B cell (primary cell): Measurements from ENCODE around the gene SMURF1. TPM values are rescaled to one million over a fixed set of nuclear protein-coding genes. Genes with fewer than 3 reads are reported as not detected.

Source experiments
- ATAC-seq: fragments of 200-7000 bp; cut with Tn5 transposase; one replicate; pipeline ENCODE4 v1.10.0; 2021; ENCODE audit warnings: low read depth, mild to moderate bottlenecking, moderate number of reproducible peaks, moderate library complexity
- CTCF ChIA-PET: fragments of 350-600 bp; sonication (Branson Sonifier 250); formaldehyde crosslinking; loops from one replicate; lab custom pipeline; 2021; ENCODE audit warnings: antibody characterized with exemption, inconsistent platforms; lab: Charles Lee
- POLR2A ChIA-PET: fragments of 350-600 bp; sonication (Branson Sonifier 250); formaldehyde crosslinking; loops from one replicate; lab custom pipeline; 2021; ENCODE audit warnings: antibody characterized with exemption; lab: Charles Lee
- DNase-seq: peaks from one replicate; pipeline ENCODE4 v3.0.0; 2013
- H2AFZ ChIP-seq: 2 replicates; pipeline ENCODE4 v1.6.1; 2012; ENCODE audit warnings: mild to moderate bottlenecking, low read depth, low read length; ENCODE audit not compliant: insufficient read depth, poor library complexity, severe bottlenecking
- H3K27ac ChIP-seq, 2 donors: 1 replicate in 1 of 2; 2 replicates in 1 of 2; pipeline ENCODE4 v1.5.1; 2012 to 2013; ENCODE audit warnings: low read length in 2 of 2, mild to moderate bottlenecking in 2 of 2, moderate library complexity in 1 of 2
- H3K27me3 ChIP-seq, 4 experiments: fragments of 200-600 bp in 1 of 4; sonication (generic) in 1 of 4; replicated peaks in 1 of 4; 1 replicate in 2 of 4; 2 replicates in 2 of 4; pipeline versions ENCODE4 v1.6.1 to v1.7.0; 2013 to 2016; ENCODE audit warnings: low read length in 3 of 4, mild to moderate bottlenecking in 2 of 4, mixed read lengths in 1 of 4, moderate library complexity in 1 of 4; ENCODE audit not compliant: insufficient read depth in 4 of 4, control insufficient read depth in 3 of 4; ENCODE audit errors: control extremely low read depth in 1 of 4
- H3K36me3 ChIP-seq, 2 experiments: replicated peaks in 1 of 2; 1 replicate in 1 of 2; 2 replicates in 1 of 2; pipeline versions ENCODE4 v1.6.1 to v1.7.1; 2013; ENCODE audit warnings: low read length in 1 of 2; ENCODE audit not compliant: insufficient read depth in 2 of 2, control insufficient read depth in 1 of 2; ENCODE audit errors: control extremely low read depth in 1 of 2, extremely low read depth in 1 of 2
- H3K4me1 ChIP-seq, 2 donors: fragments of 200-600 bp in 1 of 2; sonication (generic) in 1 of 2; 1 replicate in 1 of 2; 2 replicates in 1 of 2; pipeline versions ENCODE4 v1.5.1 to v1.6.1; 2013 to 2017; ENCODE audit warnings: low read length in 2 of 2; ENCODE audit not compliant: control insufficient read depth in 2 of 2, insufficient read depth in 2 of 2
- H3K4me2 ChIP-seq: replicated peaks from 2 replicates; pipeline ENCODE3; 2012; ENCODE audit warnings: mild to moderate bottlenecking, low read depth, low read length; ENCODE audit not compliant: poor library complexity, severe bottlenecking
- H3K4me3 ChIP-seq, 5 experiments: fragments of 200-600 bp in 1 of 5; sonication (generic) in 1 of 5; 1 replicate in 3 of 5; 2 replicates in 2 of 5; pipeline versions ENCODE4 v1.5.1 to v1.7.0; 2011 to 2016; ENCODE audit warnings: low read length in 4 of 5, mild to moderate bottlenecking in 4 of 5, low read depth in 2 of 5, control low read depth in 1 of 5, moderate library complexity in 1 of 5; ENCODE audit not compliant: insufficient read depth in 1 of 5; ENCODE audit errors: control extremely low read depth in 1 of 5, extremely low read depth in 1 of 5
- H3K79me2 ChIP-seq: fragments of 200-600 bp; sonication (generic); one replicate; pipeline ENCODE4 v1.6.0; 2016; ENCODE audit warnings: low read length; ENCODE audit not compliant: control insufficient read depth, insufficient read depth
- H3K9ac ChIP-seq: fragments of 200-600 bp; sonication (generic); 2 replicates; pipeline ENCODE4 v1.6.1; 2017; ENCODE audit warnings: mild to moderate bottlenecking, low read length, moderate library complexity
- H3K9me3 ChIP-seq, 3 donors: one replicate each; pipeline versions ENCODE4 v1.6.1 to v1.7.1; 2013; ENCODE audit warnings: low read length in 2 of 3; ENCODE audit not compliant: control insufficient read depth in 2 of 3, insufficient read depth in 1 of 3; ENCODE audit errors: control extremely low read depth in 1 of 3
- H4K20me1 ChIP-seq: 2 replicates; pipeline ENCODE4 v1.6.0; 2012; ENCODE audit warnings: mild to moderate bottlenecking, low read length; ENCODE audit not compliant: insufficient read depth, control insufficient read depth, poor library complexity, severe bottlenecking
- H3K27ac Mint-ChIP-seq: one replicate; pipeline ENCODE4 v1.8.0; 2021; ENCODE audit warnings: mixed read lengths
- H3K27me3 Mint-ChIP-seq: one replicate; pipeline ENCODE4 v1.8.0; 2021; ENCODE audit warnings: mixed read lengths
- H3K4me1 Mint-ChIP-seq: one replicate; pipeline ENCODE4 v1.8.0; 2021; ENCODE audit warnings: mixed read lengths
- H3K4me3 Mint-ChIP-seq: one replicate; pipeline ENCODE4 v1.8.0; 2021; ENCODE audit warnings: mixed read lengths
- H3K9me3 Mint-ChIP-seq: one replicate; pipeline ENCODE4 v1.8.0; 2022; ENCODE audit warnings: mixed read lengths; ENCODE audit not compliant: insufficient read depth
- CTCF ChIP-seq: fragments of 200-600 bp; IDR thresholded peaks from one replicate; pipeline ENCODE4 v1.8.0; 2022; ENCODE audit warnings: antibody characterized with exemption, mild to moderate bottlenecking
- EZH2 ChIP-seq: IDR thresholded peaks from 2 replicates; pipeline ENCODE4 v1.6.1; 2012; ENCODE audit warnings: borderline replicate concordance, low read depth, mild to moderate bottlenecking, moderate library complexity, low read length; ENCODE audit not compliant: insufficient read depth, poor library complexity, severe bottlenecking
- WGBS: methylation state at CpG from one replicate; pipeline ENCODE4 v1.1.5; 2013; ENCODE audit warnings: missing lambda C conversion rate; ENCODE audit not compliant: insufficient coverage; 5-methylcytosine and 5-hydroxymethylcytosine counted together
- intact Hi-C: fragments of 100-400 bp; cut with micrococcal nuclease; formaldehyde crosslinking; loops from one replicate; pipeline ENCODE4 v1.10.0; 2022
- polyA plus RNA-seq: library from polyadenylated mRNA; depleted of rRNA; stranded (reverse); fragments of >200 nt; gene quantifications from 2 replicates; pipeline ENCODE4 v1.2.3, GENCODE V29; 2012
- total RNA-seq, 2 donors: library from RNA; stranded (reverse); fragments of 120-200 nt in 1 of 2; gene quantifications; 1 replicate in 1 of 2; 2 replicates in 1 of 2; pipeline versions ENCODE4 v1.2.3 to v1.2.4, GENCODE V29; 2013 to 2022

The SMURF1 gene
- total and polyA plus RNA-seq, 2 donors (not counting 1 experiment from before 2014, with no cell fraction given) = 7.5 to 28.6 TPM

GRCh38 chr7:99061001-99061776, 82.7 kb downstream of the SMURF1 start:
- Histone ChIP-seq H3K27ac (no peak overlapping the region), H3K36me3 (peaks cover 3 to 10% of the 10 kb centered on the region in 2 experiments), H3K4me3 (no peak overlapping the region), H4K20me1 (peaks cover 3% of the 10 kb centered on the region), H3K9ac (no peak overlapping the region), H3K4me2 (no peak overlapping the region), H3K4me1 (no peaks in the 10 kb centered on the region), H2AFZ (no peak overlapping the region), H3K27me3 (no peaks in the 10 kb centered on the region), H3K9me3 (no peaks in the 10 kb centered on the region), H3K79me2 (no peaks in the 10 kb centered on the region)
- DNase-seq = no peak
- no peaks in the 10 kb centered on the region for H3K9me3 Mint-ChIP-seq
- no CpG with 5 or more reads among the region's 6 CpGs for WGBS
- H3K27me3 Mint-ChIP-seq = no peaks in the 10 kb centered on the region
- H3K27ac Mint-ChIP-seq = no peak overlapping the region
- ATAC-seq = no peak
- H3K4me1 Mint-ChIP-seq = peaks cover 10% of the 10 kb centered on the region
- POLR2A ChIA-PET = no interaction called here
- TF ChIP-seq CTCF = no peak
- no peak for TF ChIP-seq EZH2
- H3K4me3 Mint-ChIP-seq = no peak overlapping the region
- intact Hi-C loops = no loop called here
- CTCF ChIA-PET = interaction anchor here (0.7 kb wide), 1 partner anchor 261 kb away, joined by 3 read pairs; no protein-coding TSS in a partner anchor

GRCh38 chr7:99054781-99055180, 89.1 kb downstream of the SMURF1 start:
- POLR2A ChIA-PET = no interaction called here

More at GRCh38 chr7:99054781-99055180, 89.1 kb downstream of the SMURF1 start:
- CTCF ChIA-PET = interaction anchor here (0.6 kb wide), 1 partner anchor 31 kb away, joined by 3 read pairs; no protein-coding TSS in a partner anchor
- Mint-ChIP-seq H3K4me3 (no peak overlapping the region), H3K27me3 (no peaks in the 10 kb centered on the region), H3K9me3 (no peaks in the 10 kb centered on the region), H3K27ac (no peak overlapping the region), H3K4me1 (no peaks in the 10 kb centered on the region)
- Histone ChIP-seq H3K79me2 (no peaks in the 10 kb centered on the region), H3K27me3 (no peaks in the 10 kb centered on the region), H3K4me3 (no peak overlapping the region), H4K20me1 (no peaks in the 10 kb centered on the region), H3K9me3 (no peaks in the 10 kb centered on the region), H3K4me2 (no peak overlapping the region), H2AFZ (no peak overlapping the region), H3K4me1 (no peaks in the 10 kb centered on the region), H3K36me3 (peaks cover 10 to 51% of the 10 kb centered on the region in 2 experiments), H3K27ac (no peak overlapping the region), H3K9ac (no peak overlapping the region)
- no peak for DNase-seq
- intact Hi-C loops = no loop called here
- TF ChIP-seq CTCF (no peak), EZH2 (no peak)
- ATAC-seq = no peak
- 100% methylated on average over 4 of the region's 9 CpGs for WGBS
